Uterus (tissue), 2 donors: ENCODE data around the gene ADAMTSL4.

Experiments
- CTCF ChIP-seq, 4 experiments: fragments of 200-600 bp in 2 of 4; fragments of 450-650 bp in 2 of 4; sonication (generic) in 2 of 4; IDR thresholded peaks; one replicate each; pipeline ENCODE4 v1.5.1; 2016 to 2019; ENCODE audit warnings: antibody characterized with exemption in 4 of 4, mild to moderate bottlenecking in 2 of 4, moderate library complexity in 1 of 4
- POLR2A ChIP-seq, 2 donors: fragments of 450-650 bp; IDR thresholded peaks; one replicate each; pipeline ENCODE4 v1.6.1; 2016; ENCODE audit warnings: antibody characterized with exemption in 2 of 2, mild to moderate bottlenecking in 1 of 2, moderate library complexity in 1 of 2

- TF ChIP-seq CTCF (IDR thresholded peaks at IDR 0.05) (no peak), POLR2A (IDR thresholded peaks at IDR 0.05) (no peak)
Measured at GRCh38 chr1:150557065-150557600, 7.9 kb downstream of the ADAMTSL4 start.
